H54 (cell line): ENCODE results near the gene SDCCAG8.
A peak's percentile ranks its signal among the peaks of the same experiment; 100 is the strongest.

Experiments
- DNase-seq: peaks from one replicate; pipeline ENCODE4 v3.0.0; 2011; ENCODE audit warnings: low spot score, mixed read lengths; ENCODE audit not compliant: insufficient read length
- FAIRE-seq: peaks from 3 replicates; lab custom pipeline; 2011; peaks lifted over from hg19 to GRCh38; lab: Jason Lieb, UNC
- POLR2A ChIP-seq: IDR thresholded peaks from 2 replicates; pipeline ENCODE4 v1.6.1; 2011; ENCODE audit warnings: low read depth, mild to moderate bottlenecking, low read length

The SDCCAG8 gene

GRCh38 chr1:243406424-243406823, 150.6 kb downstream of the SDCCAG8 start:
- TF ChIP-seq POLR2A = no peak
- FAIRE-seq (no peak), DNase-seq (no peak)

- FAIRE-seq (peak; percentile 82), DNase-seq (no peak)
- TF ChIP-seq POLR2A = no peak
These were observed 151.6 kb downstream of the SDCCAG8 start for GRCh38 chr1:243407284-243408018.

- no peak for TF ChIP-seq POLR2A
- FAIRE-seq = no peak
- DNase-seq = no peak
These were observed 152.6 kb downstream of the SDCCAG8 start for GRCh38 chr1:243408479-243408878.

- FAIRE-seq (no peak), DNase-seq (no peak)
- TF ChIP-seq POLR2A = no peak
These were observed 153.4 kb downstream of the SDCCAG8 start for GRCh38 chr1:243409284-243409683.

- FAIRE-seq (no peak), DNase-seq (no peak)
- no peak for TF ChIP-seq POLR2A
These were observed 155.6 kb downstream of the SDCCAG8 start for GRCh38 chr1:243411472-243411871.

GRCh38 chr1:243413431-243414151, 157.8 kb downstream of the SDCCAG8 start:
- DNase-seq (no peak), FAIRE-seq (no peak)
- no peak for TF ChIP-seq POLR2A

GRCh38 chr1:243414152-243414494, 158.3 kb downstream of the SDCCAG8 start:
- DNase-seq (no peak), FAIRE-seq (no peak)
- TF ChIP-seq POLR2A = no peak

- DNase-seq (no peak), FAIRE-seq (no peak)
- no peak for TF ChIP-seq POLR2A
These were observed 160.0 kb downstream of the SDCCAG8 start for GRCh38 chr1:243415663-243416408.

- TF ChIP-seq POLR2A = no peak
- no peak for DNase-seq
- FAIRE-seq = peak; percentile 6
These were observed 160.7 kb downstream of the SDCCAG8 start for GRCh38 chr1:243416495-243416894.

- DNase-seq (no peak), FAIRE-seq (peak; percentile 78)
- no peak for TF ChIP-seq POLR2A
These were observed 164.4 kb downstream of the SDCCAG8 start for GRCh38 chr1:243420016-243420945.

- FAIRE-seq (no peak), DNase-seq (peak; percentile 9)
- TF ChIP-seq POLR2A = no peak
These were observed 165.3 kb downstream of the SDCCAG8 start for GRCh38 chr1:243420946-243421685.

- DNase-seq (peak; percentile 56), FAIRE-seq (peak; percentile 100)
- no peak for TF ChIP-seq POLR2A
These were observed 165.9 kb downstream of the SDCCAG8 start for GRCh38 chr1:243421784-243422183.

GRCh38 chr1:243422362-243422761, 166.5 kb downstream of the SDCCAG8 start:
- no peak for DNase-seq
- TF ChIP-seq POLR2A = no peak
- no peak for FAIRE-seq
